Cerebellar nuclear complex (tissue), 1 donor: ENCODE data around the gene PRR5L.

Experiments used
- DNase-seq, 2 experiments: peaks; one replicate each; lab custom pipeline; 2025; lab: John Stamatoyannopoulos, UW

Gene PRR5L

GRCh38 chr11:36358436-36358835 is 62.3 kb downstream of the PRR5L start:
- no peak for DNase-seq

DNA sequence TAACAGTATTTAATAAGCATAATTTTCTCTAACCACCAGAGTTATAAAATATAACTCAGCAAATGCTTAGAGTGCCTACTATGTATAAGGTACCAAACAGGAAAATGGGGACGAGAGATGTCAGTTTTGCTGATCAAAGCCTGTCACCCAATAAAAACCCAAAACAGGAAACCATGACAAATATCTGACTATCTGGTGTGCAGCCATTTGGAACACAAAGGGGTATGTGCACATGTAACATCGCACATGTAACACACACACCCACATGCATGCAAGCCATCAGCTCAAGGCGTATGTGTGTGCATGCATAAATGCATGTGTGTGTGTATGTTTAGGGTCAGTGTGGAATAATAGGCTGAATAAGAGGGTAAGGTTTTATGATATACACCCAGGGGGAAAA is 64.2 kb downstream of the PRR5L start:
- DNase-seq = no peak

DNA sequence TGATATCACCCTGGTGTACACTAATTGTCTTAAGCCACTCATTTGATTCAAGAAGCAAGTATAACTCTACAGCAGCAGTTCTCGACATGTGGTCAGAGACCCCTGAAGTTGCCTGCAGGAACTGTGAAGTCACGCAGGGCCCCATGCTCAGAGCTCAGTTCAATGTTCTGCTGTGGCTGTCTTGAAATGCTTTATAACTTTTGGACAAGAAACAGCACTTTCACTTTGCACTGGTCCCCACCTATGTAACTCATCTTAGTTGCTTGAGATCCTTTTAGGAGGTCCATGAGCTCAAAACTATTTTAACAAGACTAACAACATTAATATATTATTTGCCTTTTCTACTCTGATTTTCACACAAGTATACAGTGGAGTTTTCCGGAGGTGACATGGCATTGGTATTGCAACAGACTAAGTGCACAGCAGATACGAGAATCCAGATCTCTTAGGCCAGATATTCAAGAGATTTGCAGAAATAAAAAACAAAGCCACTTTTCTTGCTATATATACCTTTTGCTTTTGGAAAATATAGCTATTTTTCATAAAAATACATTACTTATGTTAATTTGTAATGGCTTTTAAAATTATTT is 64.8 kb downstream of the PRR5L start:
- DNase-seq = no peak

- no peak for DNase-seq
These were observed 65.4 kb downstream of the PRR5L start for GRCh38 chr11:36361472-36361871.

GRCh38 chr11:36361901-36362391 is 65.9 kb downstream of the PRR5L start:
- no peak for DNase-seq

DNA sequence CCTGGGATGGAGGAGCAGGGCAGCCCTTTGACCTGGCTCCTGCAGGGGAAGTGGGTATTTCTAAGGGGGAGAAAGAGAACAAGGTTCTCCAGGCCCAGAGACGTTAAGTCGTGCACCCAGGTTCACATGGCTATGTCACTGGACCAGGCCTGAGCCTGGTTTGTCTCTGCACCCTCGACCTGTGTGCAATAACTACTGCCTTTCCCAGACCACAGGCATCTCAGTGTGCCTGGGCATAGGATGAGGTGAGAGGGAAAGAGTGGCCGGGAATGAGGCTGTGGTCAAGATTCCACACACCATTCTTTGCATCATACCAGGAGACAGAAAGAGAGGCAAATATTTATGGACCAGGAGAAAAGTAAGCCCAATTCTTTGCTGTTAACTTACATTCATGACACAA is 66.8 kb downstream of the PRR5L start:
- DNase-seq = no peak

DNA sequence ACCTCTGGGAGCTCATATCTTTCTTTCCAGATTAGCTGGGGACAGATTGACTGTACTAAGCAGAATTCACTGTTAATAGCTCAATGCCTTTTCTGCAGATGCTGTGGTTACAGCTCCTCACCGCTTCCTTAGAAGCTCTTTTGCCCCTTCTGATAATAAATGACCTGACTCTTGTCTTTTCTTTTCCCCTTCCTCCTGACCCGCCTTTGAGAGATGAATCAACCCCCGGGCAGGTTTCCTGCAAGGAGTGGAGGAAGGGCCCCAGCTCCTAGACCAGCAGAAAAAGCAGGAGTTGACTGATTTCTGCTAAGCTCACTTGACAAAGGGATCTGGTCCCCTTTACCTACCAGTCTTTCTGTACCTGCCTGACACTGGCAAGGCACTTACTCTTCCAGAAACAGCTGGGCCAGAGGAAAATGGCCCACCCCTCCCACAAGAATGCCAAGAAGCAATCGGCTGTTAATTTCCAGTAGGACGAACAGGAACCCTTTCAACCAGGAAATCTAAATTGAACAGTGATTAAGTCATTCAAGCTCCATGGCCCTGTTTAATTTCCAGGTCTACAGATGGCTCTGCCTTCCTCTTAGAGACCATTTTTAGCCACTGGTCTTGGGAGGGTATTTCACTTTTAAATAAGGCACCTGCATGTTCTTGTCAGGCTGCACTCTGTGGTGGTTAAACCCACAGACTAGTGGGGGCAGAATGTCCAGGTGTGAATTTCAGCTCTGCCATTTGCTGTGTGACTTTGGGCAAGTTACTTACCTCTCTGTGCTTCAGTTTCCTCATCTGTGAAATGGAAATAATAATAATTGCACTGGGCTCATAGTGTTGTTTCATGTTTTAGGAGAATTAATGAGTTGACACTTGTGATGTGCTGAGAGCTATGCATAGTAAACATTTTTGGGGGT is 67.5 kb downstream of the PRR5L start:
- no peak for DNase-seq

- no peak for DNase-seq
These were observed 68.7 kb downstream of the PRR5L start for GRCh38 chr11:36364551-36365325.

GRCh38 chr11:36365907-36366306 is 69.8 kb downstream of the PRR5L start:
- no peak for DNase-seq

DNA sequence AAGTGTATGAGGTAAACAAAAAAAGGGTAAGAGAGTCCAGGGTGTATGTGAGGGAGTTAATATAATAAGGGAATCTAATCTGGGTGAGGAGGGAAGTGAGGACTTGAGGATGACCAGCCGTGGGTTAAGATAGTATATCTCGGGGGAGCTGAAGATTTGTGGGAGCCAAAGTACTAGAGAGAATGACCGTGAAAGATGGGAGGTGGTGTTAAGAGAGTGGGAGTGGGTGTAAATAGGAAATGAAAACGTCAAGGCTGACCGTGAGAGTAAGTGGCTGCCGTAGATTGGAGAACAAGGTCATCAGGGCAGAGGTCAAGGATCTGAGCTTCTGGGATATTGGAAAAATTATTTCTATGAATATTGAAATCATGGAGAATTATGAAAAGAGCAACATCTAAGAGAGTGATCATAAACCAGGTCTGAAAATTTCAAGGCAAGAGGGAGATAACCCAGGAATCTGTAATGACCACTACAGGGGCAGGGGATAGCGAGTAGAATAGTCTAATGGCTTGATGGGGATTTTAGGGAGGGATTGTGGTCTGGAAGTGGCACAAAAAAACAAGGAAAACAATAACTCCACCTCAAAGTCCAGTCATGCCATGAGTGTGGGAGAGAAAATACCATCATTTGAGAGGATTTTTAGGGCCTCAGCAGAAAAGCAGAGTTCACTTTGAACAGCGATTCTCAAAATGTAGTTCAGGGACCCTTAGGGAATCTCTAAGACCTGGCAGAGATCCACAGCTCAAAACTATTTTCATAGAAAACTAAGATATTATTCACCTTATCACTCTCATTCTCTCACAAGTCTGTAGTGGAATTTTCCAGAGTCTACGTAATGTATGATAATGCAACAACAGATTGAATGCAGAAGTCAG is 72.0 kb downstream of the PRR5L start:
- no peak for DNase-seq

- no peak for DNase-seq
These were observed 75.1 kb downstream of the PRR5L start for GRCh38 chr11:36371181-36371580.

DNA sequence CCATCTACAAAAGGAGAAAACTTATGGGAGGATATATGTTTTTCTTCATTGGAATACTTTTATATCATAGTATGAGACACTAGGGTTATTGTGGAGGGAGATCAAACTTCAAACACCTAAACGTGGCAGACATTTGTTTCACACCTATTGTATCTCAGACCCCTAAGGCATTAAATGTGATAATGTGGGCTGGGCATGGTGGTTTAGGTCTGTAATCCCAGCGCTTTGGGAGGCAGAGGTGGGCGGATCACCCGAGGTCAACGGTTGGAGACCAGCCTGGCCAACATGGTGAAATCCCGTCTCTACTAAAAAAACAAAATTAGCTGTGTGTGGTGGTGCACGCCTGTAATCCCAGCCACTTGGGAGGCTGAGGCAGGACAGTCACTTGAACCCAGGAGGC is 75.5 kb downstream of the PRR5L start:
- DNase-seq = no peak

- DNase-seq = no peak
These were observed 76.1 kb downstream of the PRR5L start for GRCh38 chr11:36372101-36372771.

- DNase-seq = no peak
These were observed 77.2 kb downstream of the PRR5L start for GRCh38 chr11:36373016-36374010.

DNA sequence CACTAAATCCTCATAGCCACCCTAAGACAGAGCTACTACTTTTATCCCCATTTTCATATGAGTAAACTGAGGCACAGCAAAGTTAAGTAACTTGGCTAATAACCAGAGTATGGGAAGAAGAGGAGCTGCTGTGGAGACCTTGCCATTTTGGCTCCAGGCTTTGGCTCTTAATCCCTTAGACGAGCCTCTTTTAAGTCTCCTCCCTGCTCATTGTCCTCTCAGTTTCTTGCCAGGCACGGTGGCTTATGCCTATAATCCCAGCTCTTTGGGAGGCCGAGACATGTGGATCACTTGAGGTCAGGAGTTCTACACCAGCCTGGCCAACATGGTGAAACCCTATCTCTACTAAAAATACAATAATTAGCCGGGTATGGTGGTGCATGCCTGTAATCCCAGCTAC is 78.6 kb downstream of the PRR5L start:
- DNase-seq = no peak

GRCh38 chr11:36375353-36376008 is 79.4 kb downstream of the PRR5L start:
- no peak for DNase-seq

GRCh38 chr11:36376009-36376887 is 80.2 kb downstream of the PRR5L start:
- DNase-seq = no peak
